H1 (cell line): ENCODE results near the gene DLX5. TPM values are rescaled to one million over a fixed set of nuclear protein-coding genes. Genes with fewer than 3 reads are reported as not detected.
A peak's percentile ranks its signal among the peaks of the same experiment; 100 is the strongest.

Experiments
- CTCF ChIA-PET: fragments of 300-600 bp; sonication (Branson Sonifier 250); formaldehyde crosslinking; loops from one replicate; lab custom pipeline; 2021; ENCODE audit not compliant: partially characterized antibody; lab: Charles Lee
- POLR2A ChIA-PET: fragments of 300-600 bp; sonication (Branson Sonifier 250); formaldehyde crosslinking; loops from one replicate; lab custom pipeline; 2021; ENCODE audit warnings: inconsistent platforms; ENCODE audit not compliant: partially characterized antibody; lab: Charles Lee
- DNase-seq, 2 experiments: peaks; one replicate each; pipeline versions ENCODE4 v3.0.0 to v3.0.0-alpha.2; 2010 to 2022; ENCODE audit warnings: low spot score in 2 of 2, low read depth in 1 of 2, mixed read lengths in 1 of 2
- FAIRE-seq: peaks from 2 replicates; lab custom pipeline; 2011; peaks lifted over from hg19 to GRCh38; lab: Jason Lieb, UNC
- H2AFZ ChIP-seq: 2 replicates; pipeline ENCODE4 v1.8.1; 2012; ENCODE audit warnings: low read length, inconsistent platforms
- H2AK5ac ChIP-seq: 2 replicates; pipeline ENCODE4 v1.6.1; 2013; ENCODE audit warnings: low read depth, low read length
- H2BK120ac ChIP-seq: replicated peaks from 2 replicates; pipeline ENCODE3; 2013; ENCODE audit warnings: low read depth, low read length, inconsistent platforms
- H2BK12ac ChIP-seq: 2 replicates; pipeline ENCODE4 v1.6.1; 2013; ENCODE audit warnings: low read depth, low read length
- H2BK15ac ChIP-seq: 2 replicates; pipeline ENCODE4 v1.6.1; 2013; ENCODE audit warnings: low read length
- H2BK20ac ChIP-seq: 2 replicates; pipeline ENCODE4 v1.6.1; 2013; ENCODE audit warnings: low read length
- H2BK5ac ChIP-seq: 2 replicates; pipeline ENCODE4 v1.6.1; 2013; ENCODE audit warnings: low read depth, low read length
- H3K14ac ChIP-seq: 2 replicates; pipeline ENCODE4 v1.6.1; 2013; ENCODE audit warnings: inconsistent platforms; ENCODE audit not compliant: insufficient read length
- H3K18ac ChIP-seq: 2 replicates; pipeline ENCODE4 v1.6.1; 2013; ENCODE audit warnings: low read length; ENCODE audit errors: extremely low read depth
- H3K23ac ChIP-seq: 2 replicates; pipeline ENCODE4 v1.6.1; 2013; ENCODE audit warnings: inconsistent platforms; ENCODE audit not compliant: insufficient read length
- H3K23me2 ChIP-seq: 2 replicates; pipeline ENCODE4 v1.6.1; 2013; ENCODE audit warnings: low read depth, low read length
- H3K27ac ChIP-seq: 2 replicates; pipeline ENCODE4 v1.6.1; 2011; ENCODE audit warnings: low read depth, low read length, inconsistent platforms
- H3K27me3 ChIP-seq, 4 experiments: replicated peaks in 1 of 4; 1 replicate in 1 of 4; 2 replicates in 3 of 4; pipeline versions ENCODE4 v1.6.1 to v1.8.1; 2011 to 2013; ENCODE audit warnings: low read length in 3 of 4, mild to moderate bottlenecking in 3 of 4, inconsistent platforms in 2 of 4, mixed read lengths in 2 of 4, moderate library complexity in 1 of 4; ENCODE audit not compliant: control insufficient read depth in 3 of 4, insufficient read depth in 3 of 4; ENCODE audit errors: extremely low read depth in 1 of 4
- H3K36me3 ChIP-seq, 4 experiments: 2 replicates each; pipeline versions ENCODE4 v1.6.1 to v1.8.1; 2011 to 2013; ENCODE audit warnings: mild to moderate bottlenecking in 4 of 4, low read length in 3 of 4, moderate library complexity in 2 of 4, control low read depth in 1 of 4, inconsistent platforms in 1 of 4; ENCODE audit not compliant: insufficient read depth in 4 of 4, control insufficient read depth in 2 of 4
- H3K4ac ChIP-seq: replicated peaks from 2 replicates; pipeline ENCODE3; 2013; ENCODE audit warnings: low read length, low read depth, mixed read lengths, inconsistent platforms; ENCODE audit not compliant: insufficient read length
- H3K4me1 ChIP-seq, 4 experiments: replicated peaks in 1 of 4; 1 replicate in 1 of 4; 2 replicates in 3 of 4; pipeline versions ENCODE4 v1.6.1 to v1.8.1; 2011 to 2013; ENCODE audit warnings: low read length in 3 of 4, inconsistent platforms in 2 of 4, mixed read lengths in 1 of 4; ENCODE audit not compliant: insufficient read depth in 4 of 4, control insufficient read depth in 3 of 4
- H3K4me2 ChIP-seq, 2 experiments: 2 replicates each; pipeline versions ENCODE4 v1.6.1 to v1.8.1; 2011 to 2013; ENCODE audit warnings: low read depth in 2 of 2, low read length in 2 of 2, control low read depth in 1 of 2, inconsistent platforms in 1 of 2, mild to moderate bottlenecking in 1 of 2; ENCODE audit not compliant: insufficient read depth in 1 of 2
- H3K4me3 ChIP-seq, 4 experiments: fragments of 200-600, 300-600 bp in 1 of 4; sonication (generic), shearing (Covaris generic), sonication (Bioruptor Twin) in 1 of 4; 2 replicates each; pipeline versions ENCODE4 v1.5.1 to v1.8.1; 2011 to 2016; ENCODE audit warnings: low read length in 4 of 4, low read depth in 3 of 4, control low read depth in 2 of 4, inconsistent platforms in 2 of 4, mild to moderate bottlenecking in 2 of 4, mixed read lengths in 1 of 4, moderate library complexity in 1 of 4; ENCODE audit not compliant: insufficient read depth in 2 of 4; ENCODE audit errors: extremely low read depth in 1 of 4
- H3K56ac ChIP-seq: replicated peaks from 2 replicates; pipeline ENCODE3; 2013; ENCODE audit warnings: low read depth, mild to moderate bottlenecking, mixed read lengths, low read length, inconsistent platforms; ENCODE audit not compliant: insufficient read length
- H3K79me1 ChIP-seq: 2 replicates; pipeline ENCODE4 v1.6.1; 2013; ENCODE audit warnings: low read depth, low read length, control low read depth
- H3K79me2 ChIP-seq, 2 experiments: 2 replicates each; pipeline versions ENCODE4 v1.6.1 to v1.8.1; 2012 to 2013; ENCODE audit warnings: low read length in 2 of 2, mild to moderate bottlenecking in 2 of 2, inconsistent platforms in 1 of 2; ENCODE audit not compliant: insufficient read depth in 2 of 2, control insufficient read depth in 1 of 2
- H3K9ac ChIP-seq, 4 experiments: replicated peaks in 1 of 4; 1 replicate in 1 of 4; 2 replicates in 3 of 4; pipeline versions ENCODE4 v1.6.1 to v1.8.1; 2011 to 2013; ENCODE audit warnings: low read depth in 3 of 4, low read length in 3 of 4, control low read depth in 2 of 4, mild to moderate bottlenecking in 2 of 4, moderate library complexity in 2 of 4, inconsistent platforms in 1 of 4; ENCODE audit errors: extremely low read depth in 1 of 4
- H3K9me3 ChIP-seq, 2 experiments: 2 replicates each; pipeline versions ENCODE4 v1.6.1 to v1.8.1; 2012 to 2013; ENCODE audit warnings: mild to moderate bottlenecking in 2 of 2, moderate library complexity in 2 of 2, control low read depth in 1 of 2, inconsistent platforms in 1 of 2, low read depth in 1 of 2, low read length in 1 of 2, mixed read lengths in 1 of 2; ENCODE audit not compliant: insufficient read depth in 2 of 2
- H4K20me1 ChIP-seq, 2 experiments: replicated peaks in 1 of 2; 2 replicates each; pipeline versions ENCODE3 to v1.8.1; 2011 to 2013; ENCODE audit warnings: inconsistent platforms in 2 of 2, low read length in 2 of 2, mild to moderate bottlenecking in 1 of 2; ENCODE audit not compliant: insufficient read depth in 2 of 2, control insufficient read depth in 1 of 2
- H4K5ac ChIP-seq: 2 replicates; pipeline ENCODE4 v1.6.1; 2013; ENCODE audit warnings: low read length, low read depth, mixed read lengths, inconsistent platforms; ENCODE audit not compliant: insufficient read length
- H4K8ac ChIP-seq: 2 replicates; pipeline ENCODE4 v1.8.0; 2013; ENCODE audit warnings: mild to moderate bottlenecking, moderate library complexity, low read length, inconsistent platforms; ENCODE audit not compliant: insufficient read depth; ENCODE audit errors: extremely low read depth
- H4K91ac ChIP-seq: replicated peaks from 2 replicates; pipeline ENCODE3; 2013; ENCODE audit warnings: low read length, mixed read lengths, inconsistent platforms; ENCODE audit not compliant: insufficient read length
- CTBP2 ChIP-seq: IDR thresholded peaks from 2 replicates; pipeline ENCODE4 v1.7.0; 2011; ENCODE audit warnings: borderline replicate concordance, mild to moderate bottlenecking, moderate library complexity, mixed read lengths, low read length; ENCODE audit not compliant: insufficient read depth, insufficient read length
- EZH2 ChIP-seq: fragments of 200-600 bp; sonication (generic); IDR thresholded peaks from 2 replicates; pipeline ENCODE4 v1.7.1; 2012; ENCODE audit warnings: low read depth, mild to moderate bottlenecking, moderate library complexity, low read length, inconsistent platforms; ENCODE audit not compliant: severe bottlenecking
- NRF1 ChIP-seq: IDR thresholded peaks from 2 replicates; pipeline ENCODE4 v1.6.1; 2011; ENCODE audit warnings: mild to moderate bottlenecking, low read depth, low read length, improper control_type of control experiment
- SUZ12 ChIP-seq: fragments of 200-600 bp; sonication (generic); IDR thresholded peaks from 2 replicates; pipeline ENCODE4 v1.6.1; 2012; ENCODE audit warnings: mild to moderate bottlenecking, inconsistent platforms, low read length, moderate library complexity, mixed read lengths
- WGBS, 2 experiments: shearing (Covaris generic) in 1 of 2; methylation state at CpG; one replicate each; pipeline versions ENCODE4 v1.1.6 to v1.1.7; 2013 to 2015; ENCODE audit warnings: low lambda C conversion rate in 2 of 2, mixed read lengths in 2 of 2, inconsistent platforms in 1 of 2, low coverage in 1 of 2, missing lambda C conversion rate in 1 of 2; ENCODE audit not compliant: insufficient replicate concordance in 2 of 2, insufficient coverage in 1 of 2, insufficient read length in 1 of 2; ENCODE audit errors: extremely low coverage in 1 of 2, missing lambda C conversion rate in 1 of 2; 5-methylcytosine and 5-hydroxymethylcytosine counted together
- polyA plus RNA-seq, 7 experiments: library from polyadenylated mRNA; depleted of rRNA in 3 of 7; stranded (reverse) in 5 of 7; unstranded in 2 of 7; fragments of >200 nt in 5 of 7; fragments of 200-250 nt in 2 of 7; gene quantifications; 1 replicate in 5 of 7; 2 replicates in 1 of 7; 4 replicates in 1 of 7; pipeline versions ENCODE4 v1.2.1 to v1.2.3, GENCODE V29; 2011 to 2013; ENCODE audit warnings: missing spikeins in 2 of 7, mixed read lengths in 2 of 7
- total RNA-seq: library from RNA; stranded (reverse); fragmentation: NEBNext Ultra II Directional; extraction: Animal tissue kit (Norgen Biotek cat#: 25700); gene quantifications from 2 replicates; pipeline ENCODE4 v1.2.1, GENCODE V29; 2021

The DLX5 gene
- total and polyA plus RNA-seq, 2 of the 8 experiments (the other 6 are each of a cell fraction or from before 2014, with no cell fraction given): not detected

DNA sequence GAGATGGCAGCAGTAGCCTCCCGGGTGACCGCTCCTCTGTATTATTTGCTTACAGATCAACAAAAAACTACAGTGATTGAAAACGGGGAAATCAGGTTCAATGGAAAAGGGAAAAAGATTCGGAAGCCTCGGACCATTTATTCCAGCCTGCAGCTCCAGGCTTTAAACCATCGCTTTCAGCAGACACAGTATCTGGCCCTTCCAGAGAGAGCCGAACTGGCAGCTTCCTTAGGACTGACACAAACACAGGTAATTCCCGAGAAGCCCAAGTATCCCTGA, 17.1 kb downstream of the DLX5 start:
- Histone ChIP-seq H3K27me3 (peaks cover 78 to 95% (median 89%) of the 10 kb centered on the region in 4 experiments), H3K79me1 (no peaks in the 10 kb centered on the region; the same call in 1 of the 2 replicates), H2BK12ac (no peak overlapping the region), H3K4me3 (peak overlapping the region in 2 of 4 experiments; percentile 26 to 58; a peak in 5 of 8 replicates), H2AFZ (no peak overlapping the region), H3K79me2 (no peaks in the 10 kb centered on the region), H3K27ac (no peak overlapping the region), H3K23ac (no peak overlapping the region), H3K9ac (no peak overlapping the region), H4K20me1 (peaks cover 20 to 43% of the 10 kb centered on the region in 2 experiments), H2AK5ac (no peak overlapping the region), H2BK120ac (no peak overlapping the region), H3K36me3 (peaks cover 0 to 2% (median 0%) of the 10 kb centered on the region in 4 experiments; a peak in 1 of 8 replicates), H3K4ac (no peak overlapping the region), H3K9me3 (no peaks in the 10 kb centered on the region), H3K14ac (no peak overlapping the region), H4K8ac (no peak overlapping the region), H3K4me2 (peak overlapping the region; percentile 76 to 83; a peak in 3 of 4 replicates), H2BK5ac (no peak overlapping the region), H4K5ac (no peak overlapping the region), H2BK20ac (no peak overlapping the region), H3K23me2 (peaks cover 3% of the 10 kb centered on the region; the same call in 1 of the 2 replicates), H3K56ac (no peak overlapping the region), H3K4me1 (peaks cover 5 to 17% (median 12%) of the 10 kb centered on the region in 4 experiments), H4K91ac (no peak overlapping the region), H3K18ac (no peak overlapping the region), H2BK15ac (no peak overlapping the region)
- FAIRE-seq (no peak), DNase-seq (no peak)
- ChIA-PET POLR2A (interaction anchor here (2.3 to 3.2 kb wide), 5 partner anchors 9 to 18 kb away, joined by 8 to 22 read pairs (median 13); no protein-coding TSS in a partner anchor), CTCF (interaction anchor here (1.0 to 6.3 kb wide), 8 partner anchors 8 to 21 kb away, joined by 3 to 71 read pairs (median 9); no protein-coding TSS in a partner anchor)
- 12% methylated on average over 8 of the region's 8 CpGs; no CpG with 5 or more reads in 1 of the 2 experiments for WGBS, 2 experiments
- TF ChIP-seq SUZ12 (peak; percentile 94), EZH2 (peak; percentile 71), CTBP2 (peak; percentile 4), NRF1 (no peak)
